WTC11 (cell line): Measurements from ENCODE around the gene BATF. TPM values are rescaled to one million over a fixed set of nuclear protein-coding genes. Genes with fewer than 3 reads are reported as not detected.

ENCODE experiments used
- ATAC-seq: fragments of 200-7000 bp; cut with Tn5 transposase; 2 replicates; pipeline ENCODE4 v1.10.0; 2021; ENCODE audit warnings: mild to moderate bottlenecking, moderate library complexity
- CTCF ChIA-PET: fragments of 300-600 bp; sonication (Branson Sonifier 250); formaldehyde crosslinking; loops from one replicate; lab custom pipeline; 2021; ENCODE audit warnings: antibody characterized with exemption; lab: Charles Lee
- POLR2A ChIA-PET: fragments of 350-600 bp; sonication (Branson Sonifier 250); formaldehyde crosslinking; loops from one replicate; lab custom pipeline; 2021; ENCODE audit warnings: antibody characterized with exemption; lab: Charles Lee
- DNase-seq: peaks from one replicate; pipeline ENCODE4 v3.0.0; 2021; ENCODE audit warnings: low spot score
- H3K27ac Mint-ChIP-seq: 2 replicates; pipeline ENCODE4 v1.8.0; 2021; ENCODE audit warnings: mixed read lengths
- H3K27me3 Mint-ChIP-seq: 2 replicates; pipeline ENCODE4 v1.8.0; 2021; ENCODE audit warnings: low read depth, mild to moderate bottlenecking, moderate library complexity, mixed read lengths
- H3K36me3 Mint-ChIP-seq: 2 replicates; pipeline ENCODE4 v1.8.0; 2021; ENCODE audit warnings: mixed read lengths
- H3K4me1 Mint-ChIP-seq: 2 replicates; pipeline ENCODE4 v1.8.0; 2022; ENCODE audit warnings: mixed read lengths
- H3K4me3 Mint-ChIP-seq: 2 replicates; pipeline ENCODE4 v1.8.0; 2021; ENCODE audit warnings: mild to moderate bottlenecking, moderate library complexity, mixed read lengths
- H3K9me3 Mint-ChIP-seq: 2 replicates; pipeline ENCODE4 v1.8.0; 2021; ENCODE audit warnings: mixed read lengths
- AFF4 ChIP-seq: sonication (generic); formaldehyde crosslinking; IDR thresholded peaks from 2 replicates; pipeline ENCODE4 v1.8.1; 2023; ENCODE audit warnings: mild to moderate bottlenecking, missing genetic modification reagents, borderline replicate concordance
- ATF6 ChIP-seq: sonication (generic); formaldehyde crosslinking; IDR thresholded peaks from 2 replicates; pipeline ENCODE4 v1.8.1; 2023; ENCODE audit warnings: mild to moderate bottlenecking, missing genetic modification reagents
- CREB1 ChIP-seq: sonication (generic); formaldehyde crosslinking; IDR thresholded peaks from 2 replicates; pipeline ENCODE4 v1.8.0; 2023; ENCODE audit warnings: mild to moderate bottlenecking, missing genetic modification reagents
- ELF4 ChIP-seq: sonication (generic); formaldehyde crosslinking; IDR thresholded peaks from 2 replicates; pipeline ENCODE4 v1.8.1; 2022; ENCODE audit warnings: low read depth, mild to moderate bottlenecking, moderate library complexity, missing genetic modification reagents
- FOXJ3 ChIP-seq: sonication (generic); formaldehyde crosslinking; IDR thresholded peaks from 2 replicates; pipeline ENCODE4 v1.9.0; 2021; ENCODE audit warnings: missing genetic modification reagents, mild to moderate bottlenecking, borderline replicate concordance
- GRHL2 ChIP-seq: fragments of 250-450 bp; sonication (Bioruptor Pico); IDR thresholded peaks from 2 replicates; pipeline ENCODE4 v1.8.0; 2022; ENCODE audit warnings: mild to moderate bottlenecking, moderate library complexity; ENCODE audit not compliant: insufficient replicate concordance, severe bottlenecking
- GTF2I ChIP-seq: fragments of 250-450 bp; sonication (Bioruptor Pico); conservative IDR thresholded peaks from 2 replicates; pipeline ENCODE4 v1.4.0; 2021; ENCODE audit warnings: mild to moderate bottlenecking
- HMGA2 ChIP-seq: fragments of 250-450 bp; sonication (Bioruptor Pico); IDR thresholded peaks from 2 replicates; pipeline ENCODE4 v1.4.0; 2021; ENCODE audit warnings: mild to moderate bottlenecking, moderate library complexity
- JAZF1 ChIP-seq: fragments of 250-450 bp; sonication (Bioruptor Pico); IDR thresholded peaks from 2 replicates; pipeline ENCODE4 v1.9.0; 2021; ENCODE audit warnings: moderate library complexity, mild to moderate bottlenecking, inconsistent platforms
- NFATC4 ChIP-seq: fragments of 250-450 bp; sonication (Bioruptor Pico); IDR thresholded peaks from 2 replicates; pipeline ENCODE4 v1.9.0; 2021; ENCODE audit warnings: mild to moderate bottlenecking
- NFE2L1 ChIP-seq: sonication (generic); formaldehyde crosslinking; IDR thresholded peaks from 2 replicates; pipeline ENCODE4 v1.8.1; 2023; ENCODE audit warnings: missing genetic modification reagents
- NR1H2 ChIP-seq: sonication (generic); formaldehyde crosslinking; IDR thresholded peaks from 2 replicates; pipeline ENCODE4 v1.9.0; 2021; ENCODE audit warnings: mild to moderate bottlenecking, moderate library complexity, missing genetic modification reagents
- NR2C2 ChIP-seq: sonication (generic); formaldehyde crosslinking; IDR thresholded peaks from 2 replicates; pipeline ENCODE4 v1.8.0; 2022; ENCODE audit warnings: mild to moderate bottlenecking, missing genetic modification reagents
- OVOL2 ChIP-seq: fragments of 250-450 bp; sonication (Bioruptor Pico); IDR thresholded peaks from 2 replicates; pipeline ENCODE4 v1.9.0; 2021; ENCODE audit warnings: mild to moderate bottlenecking, borderline replicate concordance
- PRRX2 ChIP-seq: fragments of 250-450 bp; sonication (Bioruptor Pico); IDR thresholded peaks from 2 replicates; pipeline ENCODE4 v1.8.0; 2021; ENCODE audit warnings: mild to moderate bottlenecking
- TEAD4 ChIP-seq: sonication (generic); formaldehyde crosslinking; IDR thresholded peaks from 2 replicates; pipeline ENCODE4 v1.8.0; 2022; ENCODE audit warnings: mild to moderate bottlenecking, missing genetic modification reagents
- ZNF263 ChIP-seq: sonication (generic); formaldehyde crosslinking; IDR thresholded peaks from 2 replicates; pipeline ENCODE4 v1.8.1; 2022; ENCODE audit warnings: low read depth, mild to moderate bottlenecking, moderate library complexity, missing genetic modification reagents
- ZNF396 ChIP-seq: fragments of 250-450 bp; sonication (Bioruptor Pico); IDR thresholded peaks from 2 replicates; pipeline ENCODE4 v1.8.0; 2021; ENCODE audit warnings: mild to moderate bottlenecking, moderate library complexity, borderline replicate concordance
- total RNA-seq: library from RNA; stranded (reverse); gene quantifications from 3 replicates; pipeline ENCODE4 v1.2.3, GENCODE V29; 2021
- TF ChIP-seq, protein P1 (sequence below): sonication (generic); formaldehyde crosslinking; IDR thresholded peaks from 2 replicates; pipeline ENCODE4 v1.8.0; 2022; ENCODE audit warnings: mild to moderate bottlenecking, missing genetic modification reagents
- TF ChIP-seq, protein P2 (sequence below): sonication (generic); formaldehyde crosslinking; conservative IDR thresholded peaks from 2 replicates; pipeline ENCODE4 v1.8.1; 2022; ENCODE audit warnings: mild to moderate bottlenecking, missing genetic modification reagents
- TF ChIP-seq, protein P3 (sequence below): sonication (generic); formaldehyde crosslinking; IDR thresholded peaks from 2 replicates; pipeline ENCODE4 v1.8.0; 2022; ENCODE audit warnings: mild to moderate bottlenecking, missing genetic modification reagents
- TF ChIP-seq, protein P4 (sequence below): sonication (generic); formaldehyde crosslinking; IDR thresholded peaks from 2 replicates; pipeline ENCODE4 v1.8.1; 2022; ENCODE audit warnings: mild to moderate bottlenecking, missing genetic modification reagents, moderate library complexity, borderline replicate concordance
- TF ChIP-seq, protein P5 (sequence below): sonication (generic); formaldehyde crosslinking; IDR thresholded peaks from 2 replicates; pipeline ENCODE4 v1.8.1; 2023; ENCODE audit warnings: mild to moderate bottlenecking, missing genetic modification reagents, moderate library complexity
- TF ChIP-seq, protein P6 (sequence below): sonication (generic); formaldehyde crosslinking; IDR thresholded peaks from 2 replicates; pipeline ENCODE4 v1.8.0; 2022; ENCODE audit warnings: mild to moderate bottlenecking, missing genetic modification reagents

BATF gene
- total RNA-seq, 1 experiment from 2014 or later, result not detected

GRCh38 chr14:75591331-75591946 lies 69.2 kb downstream of the BATF start:
- TF ChIP-seq, protein P1, sequence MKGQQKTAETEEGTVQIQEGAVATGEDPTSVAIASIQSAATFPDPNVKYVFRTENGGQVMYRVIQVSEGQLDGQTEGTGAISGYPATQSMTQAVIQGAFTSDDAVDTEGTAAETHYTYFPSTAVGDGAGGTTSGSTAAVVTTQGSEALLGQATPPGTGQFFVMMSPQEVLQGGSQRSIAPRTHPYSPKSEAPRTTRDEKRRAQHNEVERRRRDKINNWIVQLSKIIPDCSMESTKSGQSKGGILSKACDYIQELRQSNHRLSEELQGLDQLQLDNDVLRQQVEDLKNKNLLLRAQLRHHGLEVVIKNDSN (CRISPR knock-in tag), result no peak
- TF ChIP-seq NFE2L1 (CRISPR knock-in tag) (no peak), JAZF1 (CRISPR knock-in tag) (no peak), NFATC4 (CRISPR knock-in tag) (no peak), PRRX2 (CRISPR knock-in tag) (no peak), GTF2I (CRISPR knock-in tag) (no peak), FOXJ3 (CRISPR knock-in tag) (no peak), ZNF263 (CRISPR knock-in tag) (no peak), GRHL2 (CRISPR knock-in tag) (no peak), ATF6 (no peak), ELF4 (CRISPR knock-in tag) (no peak), HMGA2 (CRISPR knock-in tag) (no peak), NR1H2 (CRISPR knock-in tag) (no peak), NR2C2 (CRISPR knock-in tag) (no peak)
- TF ChIP-seq, protein P2, sequence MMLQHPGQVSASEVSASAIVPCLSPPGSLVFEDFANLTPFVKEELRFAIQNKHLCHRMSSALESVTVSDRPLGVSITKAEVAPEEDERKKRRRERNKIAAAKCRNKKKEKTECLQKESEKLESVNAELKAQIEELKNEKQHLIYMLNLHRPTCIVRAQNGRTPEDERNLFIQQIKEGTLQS (CRISPR knock-in tag), result no peak
- Mint-ChIP-seq H3K27ac (no peak overlapping the region), H3K4me1 (peaks cover 12% of the 10 kb centered on the region), H3K4me3 (no peak overlapping the region), H3K27me3 (no peaks in the 10 kb centered on the region; the same call in none of the 2 replicates), H3K36me3 (peaks cover 29% of the 10 kb centered on the region), H3K9me3 (peaks cover 32% of the 10 kb centered on the region)
- POLR2A ChIA-PET, result no interaction called here
- ATAC-seq (peak; percentile 69), DNase-seq (no peak)
- CTCF ChIA-PET, result interaction anchor here (0.7 kb wide), 1 partner anchor 81 kb away, joined by 4 read pairs; no protein-coding TSS in a partner anchor

GRCh38 chr14:75591987-75592575 lies 69.8 kb downstream of the BATF start:
- Mint-ChIP-seq H3K27ac (no peak overlapping the region), H3K9me3 (peaks cover 32% of the 10 kb centered on the region), H3K4me3 (no peak overlapping the region), H3K27me3 (no peaks in the 10 kb centered on the region; the same call in none of the 2 replicates), H3K36me3 (peaks cover 29% of the 10 kb centered on the region), H3K4me1 (peaks cover 6% of the 10 kb centered on the region)
- DNase-seq (no peak), ATAC-seq (no peak)
- ChIA-PET CTCF (interaction anchor here (0.7 to 1.2 kb wide), 2 partner anchors 14 to 81 kb away, joined by 4 read pairs; partner anchors contain the start of gene FLVCR2), POLR2A (no interaction called here)
- TF ChIP-seq TEAD4 (CRISPR knock-in tag), result no peak
- TF ChIP-seq, protein P3, sequence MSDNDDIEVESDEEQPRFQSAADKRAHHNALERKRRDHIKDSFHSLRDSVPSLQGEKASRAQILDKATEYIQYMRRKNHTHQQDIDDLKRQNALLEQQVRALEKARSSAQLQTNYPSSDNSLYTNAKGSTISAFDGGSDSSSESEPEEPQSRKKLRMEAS (CRISPR knock-in tag), result no peak
- TF ChIP-seq, protein P4, sequence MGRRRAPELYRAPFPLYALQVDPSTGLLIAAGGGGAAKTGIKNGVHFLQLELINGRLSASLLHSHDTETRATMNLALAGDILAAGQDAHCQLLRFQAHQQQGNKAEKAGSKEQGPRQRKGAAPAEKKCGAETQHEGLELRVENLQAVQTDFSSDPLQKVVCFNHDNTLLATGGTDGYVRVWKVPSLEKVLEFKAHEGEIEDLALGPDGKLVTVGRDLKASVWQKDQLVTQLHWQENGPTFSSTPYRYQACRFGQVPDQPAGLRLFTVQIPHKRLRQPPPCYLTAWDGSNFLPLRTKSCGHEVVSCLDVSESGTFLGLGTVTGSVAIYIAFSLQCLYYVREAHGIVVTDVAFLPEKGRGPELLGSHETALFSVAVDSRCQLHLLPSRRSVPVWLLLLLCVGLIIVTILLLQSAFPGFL, result no peak
- no peak for TF ChIP-seq AFF4
- TF ChIP-seq, protein P5, sequence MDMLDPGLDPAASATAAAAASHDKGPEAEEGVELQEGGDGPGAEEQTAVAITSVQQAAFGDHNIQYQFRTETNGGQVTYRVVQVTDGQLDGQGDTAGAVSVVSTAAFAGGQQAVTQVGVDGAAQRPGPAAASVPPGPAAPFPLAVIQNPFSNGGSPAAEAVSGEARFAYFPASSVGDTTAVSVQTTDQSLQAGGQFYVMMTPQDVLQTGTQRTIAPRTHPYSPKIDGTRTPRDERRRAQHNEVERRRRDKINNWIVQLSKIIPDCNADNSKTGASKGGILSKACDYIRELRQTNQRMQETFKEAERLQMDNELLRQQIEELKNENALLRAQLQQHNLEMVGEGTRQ (CRISPR knock-in tag), result no peak
- TF ChIP-seq ELF4 (CRISPR knock-in tag), result no peak
- TF ChIP-seq, protein P6, sequence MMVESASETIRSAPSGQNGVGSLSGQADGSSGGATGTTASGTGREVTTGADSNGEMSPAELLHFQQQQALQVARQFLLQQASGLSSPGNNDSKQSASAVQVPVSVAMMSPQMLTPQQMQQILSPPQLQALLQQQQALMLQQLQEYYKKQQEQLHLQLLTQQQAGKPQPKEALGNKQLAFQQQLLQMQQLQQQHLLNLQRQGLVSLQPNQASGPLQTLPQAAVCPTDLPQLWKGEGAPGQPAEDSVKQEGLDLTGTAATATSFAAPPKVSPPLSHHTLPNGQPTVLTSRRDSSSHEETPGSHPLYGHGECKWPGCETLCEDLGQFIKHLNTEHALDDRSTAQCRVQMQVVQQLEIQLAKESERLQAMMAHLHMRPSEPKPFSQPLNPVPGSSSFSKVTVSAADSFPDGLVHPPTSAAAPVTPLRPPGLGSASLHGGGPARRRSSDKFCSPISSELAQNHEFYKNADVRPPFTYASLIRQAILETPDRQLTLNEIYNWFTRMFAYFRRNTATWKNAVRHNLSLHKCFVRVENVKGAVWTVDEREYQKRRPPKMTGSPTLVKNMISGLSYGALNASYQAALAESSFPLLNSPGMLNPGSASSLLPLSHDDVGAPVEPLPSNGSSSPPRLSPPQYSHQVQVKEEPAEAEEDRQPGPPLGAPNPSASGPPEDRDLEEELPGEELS (CRISPR knock-in tag), result no peak
- TF ChIP-seq ZNF396 (CRISPR knock-in tag), result no peak
- TF ChIP-seq CREB1, result no peak
- TF ChIP-seq OVOL2 (CRISPR knock-in tag), result no peak
